Astrocyte of the spinal cord (primary cell): Measurements from ENCODE around the gene SLC7A5.
A peak's percentile ranks its signal among the peaks of the same experiment; 100 is the strongest.
"Not testable (repeated sequence)": the region's sequence is repeated elsewhere in the genome, so short reads cannot be mapped to it uniquely, and the experiment has no call there.

Experiments used
- DNase-seq: peaks from one replicate; pipeline ENCODE4 v3.0.0; 2011; ENCODE audit warnings: low read depth, low spot score
- H3K4me3 ChIP-seq: 2 replicates; pipeline ENCODE4 v1.5.1; 2011; ENCODE audit warnings: low read depth, mild to moderate bottlenecking, low read length, moderate library complexity
- CTCF ChIP-seq: IDR thresholded peaks from 2 replicates; pipeline ENCODE4 v1.5.1; 2012; ENCODE audit warnings: low read depth, mild to moderate bottlenecking, low read length, inconsistent platforms
- in situ Hi-C: cut with HindIII; loops from 2 replicates; pipeline ENCODE4 v1.10.0; 2017; ENCODE audit warnings: low sequenced_read_pairs

Gene SLC7A5

DNA sequence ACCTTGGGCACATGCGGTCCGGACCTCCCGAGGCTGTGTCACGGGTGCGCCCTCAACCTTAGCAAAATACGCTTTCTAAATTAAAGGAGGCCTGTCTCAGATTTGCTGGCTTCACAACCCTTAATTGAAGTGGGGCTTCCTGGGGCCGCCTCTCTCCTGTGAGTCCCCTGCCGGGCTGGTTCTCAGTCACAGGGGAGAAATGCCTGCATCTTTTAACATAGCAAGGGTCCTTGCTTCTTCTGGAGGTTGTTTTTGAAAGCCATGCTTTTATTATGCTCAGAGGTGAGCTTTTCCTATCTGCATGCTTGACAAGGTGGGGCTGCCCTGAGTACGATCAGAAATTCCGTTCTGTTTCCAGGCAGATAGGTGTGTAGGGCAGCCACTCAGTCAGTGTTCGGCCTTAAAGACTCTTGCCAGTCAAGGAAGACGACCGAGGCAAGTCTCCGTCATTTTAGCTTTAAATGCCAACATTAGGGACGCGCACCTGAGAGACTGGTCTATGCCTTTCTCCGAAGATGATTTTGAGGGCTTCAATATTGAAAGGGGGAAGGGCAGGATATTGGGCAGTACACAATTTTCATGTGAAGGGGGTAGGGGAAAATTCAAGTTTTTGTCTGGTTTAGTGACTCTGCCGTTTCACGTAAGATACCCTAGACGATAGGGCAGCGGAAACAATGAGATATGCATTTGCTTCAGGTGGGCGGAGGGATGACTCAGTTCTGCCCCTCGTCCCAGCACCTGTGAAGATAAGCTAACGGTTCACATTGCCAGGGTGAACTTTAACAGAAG, 5.5 kb upstream of the SLC7A5 start:
- TF ChIP-seq CTCF = no peak
- no peak for DNase-seq
- no peak overlapping the region for H3K4me3 ChIP-seq
- in situ Hi-C loops = no loop called here

DNA sequence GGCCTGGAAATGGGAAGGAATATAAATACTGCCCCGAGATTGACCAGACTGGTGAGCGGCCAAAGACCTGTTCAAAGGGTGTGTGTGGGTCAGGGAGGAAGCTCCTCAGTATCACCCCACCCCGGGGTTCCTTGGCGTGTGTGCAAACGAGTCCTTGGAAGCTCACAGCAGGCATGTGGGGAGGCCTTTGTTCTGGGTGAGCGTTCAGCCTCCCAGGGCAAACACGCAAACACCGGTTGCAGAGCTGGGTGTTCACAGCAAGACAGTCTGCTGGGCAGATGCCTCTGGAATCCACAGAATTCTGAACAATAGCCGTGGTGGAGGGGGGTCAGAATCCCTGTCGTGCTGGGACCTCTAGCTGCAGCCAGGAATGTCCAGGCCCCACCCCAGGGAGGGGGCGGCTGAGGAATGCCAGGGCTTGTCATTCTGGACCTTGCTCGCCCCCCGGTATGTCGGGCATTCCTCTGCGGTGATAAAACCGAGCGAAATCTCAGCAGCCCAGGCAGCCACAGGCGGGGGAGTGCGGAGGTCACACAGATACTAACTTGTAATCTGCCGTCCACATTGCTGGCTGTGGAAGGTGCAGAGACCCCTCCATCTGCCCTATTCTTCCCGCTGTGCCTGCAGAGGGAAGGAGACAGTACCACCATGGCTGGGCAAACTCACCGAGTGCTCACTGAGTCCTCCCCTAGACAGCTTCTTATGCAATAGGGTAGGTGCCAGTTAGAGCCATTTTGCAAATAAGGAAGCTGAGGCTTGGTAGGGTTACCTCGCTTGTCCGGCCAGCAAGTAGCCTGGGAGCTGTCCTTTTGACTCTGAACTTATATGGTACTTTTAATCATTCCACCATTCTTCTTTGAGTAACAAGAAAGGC, 1.3 kb upstream of the SLC7A5 start:
- in situ Hi-C loops = not testable (repeated sequence)

GRCh38 chr16:87869879-87870417, 641 bp upstream of the SLC7A5 start:
- DNase-seq, in situ Hi-C loops, H3K4me3 ChIP-seq: not testable (repeated sequence)

More for the DNA sequence above, 1.3 kb upstream of the SLC7A5 start:
- DNase-seq = peak; percentile 82
- not testable (repeated sequence) for H3K4me3 ChIP-seq

DNA sequence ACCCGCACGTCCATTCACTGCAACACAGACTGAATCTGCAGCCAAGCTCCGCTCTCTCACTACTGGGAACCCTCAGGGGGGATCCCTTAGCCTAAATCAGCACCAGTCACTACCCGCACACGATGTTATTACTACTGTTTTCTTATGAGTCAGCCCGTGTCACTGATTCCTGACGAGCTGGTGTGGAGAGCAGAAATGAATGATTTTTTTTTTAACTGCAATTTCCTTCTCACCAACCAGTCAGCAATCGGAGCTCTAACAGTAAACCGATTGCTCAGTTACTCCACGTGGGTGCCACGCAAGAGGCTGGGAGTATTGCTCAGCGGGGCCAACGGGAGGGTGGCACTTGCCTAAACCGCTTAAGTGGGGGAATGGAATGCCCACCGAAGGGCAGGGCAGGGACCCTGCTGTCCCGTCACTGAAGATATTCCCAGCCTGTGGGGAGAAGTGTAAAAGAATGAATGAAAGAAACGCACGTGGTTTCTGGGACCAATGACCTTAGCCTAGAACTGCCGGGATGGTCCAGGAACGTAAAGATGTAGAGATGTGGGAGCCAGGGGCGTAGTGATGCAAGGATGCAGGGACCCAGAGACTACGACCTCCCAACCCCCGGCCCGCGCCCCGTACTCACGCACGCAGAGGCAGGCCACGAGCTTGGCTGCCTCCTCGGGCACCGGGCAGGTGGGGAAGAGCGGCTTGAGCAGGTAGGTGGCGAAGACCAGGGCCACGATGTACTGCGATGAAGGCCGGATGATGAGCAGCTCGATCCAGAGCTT, 865 bp downstream of the SLC7A5 start:
- in situ Hi-C loops = not testable (repeated sequence)
- peak; percentile 90 for DNase-seq

GRCh38 chr16:87865902-87866555, 3.3 kb downstream of the SLC7A5 start:
- H3K4me3 ChIP-seq, DNase-seq, in situ Hi-C loops: not testable (repeated sequence)

More for the DNA sequence above, 865 bp downstream of the SLC7A5 start:
- H3K4me3 ChIP-seq = peak overlapping the region; percentile 67

- no peak for TF ChIP-seq CTCF
- DNase-seq = no peak
- no peak overlapping the region for H3K4me3 ChIP-seq
- in situ Hi-C loops = no loop called here
Measured at GRCh38 chr16:87864331-87864989, 4.8 kb downstream of the SLC7A5 start.

- DNase-seq, H3K4me3 ChIP-seq, in situ Hi-C loops: not testable (repeated sequence)
Measured at GRCh38 chr16:87863327-87863635, 6.0 kb downstream of the SLC7A5 start.

GRCh38 chr16:87862597-87863326, 6.5 kb downstream of the SLC7A5 start:
- DNase-seq, H3K4me3 ChIP-seq, in situ Hi-C loops: not testable (repeated sequence)

- H3K4me3 ChIP-seq, DNase-seq, in situ Hi-C loops: not testable (repeated sequence)
Measured at GRCh38 chr16:87861300-87862099, 7.8 kb downstream of the SLC7A5 start.
